Mononuclear cell (primary cell): ENCODE data around the gene ADARB2. TPM values are rescaled to one million over a fixed set of nuclear protein-coding genes. Genes with fewer than 3 reads are reported as not detected.

ENCODE experiments used
- H3K27me3 ChIP-seq: 2 replicates; pipeline ENCODE4 v1.6.0; 2011; ENCODE audit warnings: low read length, control low read depth; ENCODE audit not compliant: insufficient read depth
- H3K4me1 ChIP-seq: 2 replicates; pipeline ENCODE4 v1.5.1; 2011; ENCODE audit warnings: mild to moderate bottlenecking, low read length, control low read depth; ENCODE audit not compliant: insufficient read depth
- H3K4me3 ChIP-seq: 2 replicates; pipeline ENCODE4 v1.5.1; 2011; ENCODE audit warnings: mild to moderate bottlenecking, low read length, moderate library complexity
- H3K9me3 ChIP-seq: 2 replicates; pipeline ENCODE4 v1.5.1; 2011; ENCODE audit warnings: low read depth, mild to moderate bottlenecking, control low read depth, low read length
- total RNA-seq: library from RNA; depleted of rRNA; stranded (reverse); fragments of >200 nt; gene quantifications from one replicate; pipeline ENCODE4 v1.2.3, GENCODE V29; 2012

The ADARB2 gene
- total RNA-seq, 1 donor: under 0.01 TPM

DNA sequence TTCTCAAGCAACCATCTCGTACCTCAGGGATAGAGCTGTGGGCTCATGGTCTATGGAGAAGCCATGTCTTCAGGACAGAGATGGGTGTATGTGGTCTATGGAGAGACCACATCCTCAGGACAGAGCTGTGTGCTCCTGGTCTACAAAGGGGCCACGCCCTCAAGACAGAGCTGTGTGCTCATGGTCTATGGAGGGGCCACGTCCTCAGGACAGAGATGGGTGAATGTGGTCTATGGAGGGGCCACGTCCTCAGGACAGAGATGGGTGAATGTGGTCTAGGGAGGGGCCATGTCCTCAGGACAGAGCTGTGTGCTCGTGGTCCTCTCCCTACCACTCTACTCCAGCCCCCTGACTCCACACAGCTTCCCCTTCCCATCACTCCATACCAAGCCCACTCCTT lies 563.3 kb downstream of the ADARB2 start:
- no peaks in the 10 kb centered on the region for H3K4me1 ChIP-seq
- H3K9me3 ChIP-seq: no peaks in the 10 kb centered on the region
- H3K4me3 ChIP-seq: no peak overlapping the region
- H3K27me3 ChIP-seq: no peaks in the 10 kb centered on the region

DNA sequence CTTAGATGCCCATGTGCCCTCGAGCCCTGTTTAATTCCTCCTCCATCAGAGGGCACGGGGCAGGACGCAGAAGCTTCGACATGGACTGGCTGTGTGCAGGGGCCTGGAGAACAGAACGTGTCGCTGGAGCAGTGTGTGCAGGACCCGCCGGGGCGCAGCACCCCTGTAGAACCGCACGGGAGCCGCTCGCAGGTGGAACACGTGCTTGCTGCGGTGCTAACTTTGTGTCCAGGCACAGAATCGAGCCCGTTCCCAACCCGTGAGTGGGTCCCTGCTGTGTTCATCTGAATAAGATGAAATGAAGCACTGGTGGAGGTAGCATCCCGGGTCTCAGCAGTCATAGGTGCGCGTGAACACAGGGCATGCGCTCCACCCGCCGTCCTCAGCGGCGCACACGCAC lies 564.2 kb downstream of the ADARB2 start:
- no peaks in the 10 kb centered on the region for H3K9me3 ChIP-seq
- no peaks in the 10 kb centered on the region for H3K4me1 ChIP-seq
- no peak overlapping the region for H3K4me3 ChIP-seq
- H3K27me3 ChIP-seq: no peaks in the 10 kb centered on the region

DNA sequence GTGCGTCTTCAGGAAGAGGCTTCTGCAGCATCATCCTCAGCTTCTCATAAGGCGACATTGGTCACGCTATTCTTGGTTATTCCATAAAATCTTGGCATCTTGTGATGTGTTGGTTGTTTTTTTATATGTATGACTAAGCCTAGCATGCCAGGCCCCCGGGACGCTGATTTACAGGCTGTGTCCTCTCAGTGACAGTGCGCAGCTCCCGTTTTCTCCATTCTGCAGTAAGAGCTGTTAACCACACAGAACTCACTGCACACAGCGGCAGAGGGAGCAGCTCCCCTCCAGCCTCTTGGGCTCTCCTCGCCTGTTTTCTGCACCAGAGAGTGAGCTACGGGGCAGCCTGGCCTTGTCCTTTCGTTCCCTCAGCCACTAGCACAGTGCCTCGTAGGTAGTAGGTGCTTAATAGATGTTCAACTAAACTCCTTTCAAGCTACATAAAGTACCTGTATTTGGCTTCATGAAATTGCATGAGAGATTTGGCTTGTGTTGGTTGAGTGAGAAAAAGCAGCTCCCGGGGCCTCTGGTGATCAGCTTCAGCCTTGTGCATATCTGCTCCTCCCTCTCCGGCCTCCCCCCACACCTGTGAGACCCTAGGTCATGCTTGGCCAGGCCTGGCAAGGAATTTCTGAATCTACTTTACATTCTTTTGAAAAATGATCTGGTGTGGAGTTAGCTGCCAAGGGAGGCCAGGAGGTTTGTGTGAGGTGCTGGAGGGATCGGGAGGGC lies 564.9 kb downstream of the ADARB2 start:
- no peak overlapping the region for H3K4me3 ChIP-seq

DNA sequence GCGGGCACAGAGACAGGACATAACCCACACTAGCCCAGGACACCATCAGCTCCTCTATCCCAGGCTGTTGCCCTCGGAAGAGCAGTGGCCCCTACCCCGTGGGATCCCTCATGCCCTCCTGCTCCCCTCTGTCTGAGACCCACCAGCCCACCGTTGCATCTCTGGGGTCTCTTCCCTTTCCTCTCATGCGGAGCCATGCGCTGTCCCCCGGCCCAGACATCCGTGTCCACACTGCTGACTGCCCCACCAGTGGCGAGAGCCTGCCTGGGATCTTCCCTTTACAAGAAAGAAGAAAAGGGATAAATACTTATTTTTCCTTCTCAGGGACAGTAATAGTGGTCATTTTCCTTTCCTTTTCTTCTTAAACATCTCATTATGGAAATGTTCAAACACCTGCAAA lies 565.7 kb downstream of the ADARB2 start:
- no peaks in the 10 kb centered on the region for H3K4me1 ChIP-seq
- H3K9me3 ChIP-seq: no peaks in the 10 kb centered on the region
- H3K27me3 ChIP-seq: no peaks in the 10 kb centered on the region
- no peak overlapping the region for H3K4me3 ChIP-seq

More for the DNA sequence above, 564.9 kb downstream of the ADARB2 start:
- H3K4me1 ChIP-seq: no peaks in the 10 kb centered on the region
- no peaks in the 10 kb centered on the region for H3K9me3 ChIP-seq
- H3K27me3 ChIP-seq: no peaks in the 10 kb centered on the region

DNA sequence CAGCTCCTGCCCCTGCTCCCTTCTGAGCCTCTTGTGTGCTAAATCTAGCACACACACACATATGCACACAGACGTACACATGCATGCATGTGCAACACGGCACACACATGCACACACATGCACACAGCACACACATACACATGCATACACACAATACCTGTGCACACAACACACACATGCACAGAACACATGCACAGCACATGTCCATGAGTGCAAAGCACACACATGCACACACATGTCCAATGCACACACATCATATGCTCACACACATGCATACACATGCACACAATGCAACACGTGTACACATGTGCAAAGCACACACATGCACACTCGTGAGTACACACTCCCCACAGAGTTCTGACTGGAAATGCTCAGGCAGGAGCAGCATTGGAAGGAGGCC lies 566.1 kb downstream of the ADARB2 start:
- Histone ChIP-seq H3K27me3 (no peaks in the 10 kb centered on the region), H3K4me3 (no peak overlapping the region), H3K4me1 (no peaks in the 10 kb centered on the region), H3K9me3 (no peaks in the 10 kb centered on the region)

DNA sequence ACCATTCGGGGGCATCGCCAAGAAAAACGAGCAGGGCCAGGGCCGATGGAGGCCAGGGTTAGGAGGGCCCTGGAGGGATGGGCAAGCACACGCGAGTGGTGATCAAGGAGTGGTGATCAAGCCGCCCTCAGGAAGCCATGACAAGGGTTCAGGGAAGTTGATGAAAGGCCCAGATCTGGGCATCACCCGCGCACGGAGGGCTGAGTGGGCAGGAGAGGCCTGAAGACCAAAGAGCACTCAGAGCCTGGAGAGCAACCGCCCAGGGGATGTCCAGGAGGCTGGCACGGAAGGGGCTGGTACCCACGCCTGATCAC lies 566.5 kb downstream of the ADARB2 start:
- Histone ChIP-seq H3K4me3 (no peak overlapping the region), H3K9me3 (no peaks in the 10 kb centered on the region), H3K27me3 (no peaks in the 10 kb centered on the region), H3K4me1 (no peaks in the 10 kb centered on the region)

DNA sequence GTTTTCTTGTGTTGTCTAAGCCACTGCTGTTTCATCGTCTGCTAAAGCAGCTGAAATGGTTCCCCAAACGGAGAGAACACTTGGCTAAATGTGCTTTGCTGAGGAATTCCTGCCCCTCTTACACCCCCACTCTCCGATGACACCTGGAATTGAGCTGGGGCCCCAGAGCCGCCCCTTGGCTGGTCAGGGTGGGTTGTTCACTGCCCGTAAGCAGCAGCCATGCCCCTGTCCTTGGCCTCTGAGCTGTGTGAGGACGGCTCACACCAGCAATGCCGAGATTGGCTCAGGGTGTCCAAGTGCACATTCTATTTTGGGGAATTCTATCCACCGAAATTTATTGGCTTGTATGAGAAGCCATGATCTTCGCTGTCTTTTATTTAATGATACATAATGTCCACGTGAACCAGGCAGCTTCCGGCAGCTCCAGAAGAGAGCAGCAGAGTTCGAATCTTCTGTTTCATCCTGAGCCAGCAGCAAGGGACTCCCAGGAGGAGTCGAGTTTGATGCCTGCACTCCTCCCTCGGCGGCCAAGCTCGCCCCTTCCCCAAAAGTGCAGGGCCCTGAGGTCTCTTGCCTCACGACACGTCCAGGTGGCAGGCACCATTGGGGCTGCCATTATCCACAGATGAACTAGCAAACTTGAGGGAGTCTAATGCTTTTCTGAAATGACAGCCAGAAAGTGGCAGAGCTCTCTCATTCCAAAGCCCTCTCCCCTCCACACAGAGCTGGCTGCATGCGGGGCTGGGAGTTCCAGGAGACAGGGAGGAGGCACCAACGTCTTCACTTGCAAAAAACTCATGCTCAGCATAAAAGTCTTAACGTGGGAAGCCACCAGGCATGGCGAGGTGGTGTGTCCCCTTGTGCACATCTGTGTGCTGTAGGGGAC lies 567.1 kb downstream of the ADARB2 start:
- Histone ChIP-seq H3K4me3 (no peak overlapping the region), H3K9me3 (no peaks in the 10 kb centered on the region), H3K27me3 (no peaks in the 10 kb centered on the region), H3K4me1 (no peaks in the 10 kb centered on the region)

DNA sequence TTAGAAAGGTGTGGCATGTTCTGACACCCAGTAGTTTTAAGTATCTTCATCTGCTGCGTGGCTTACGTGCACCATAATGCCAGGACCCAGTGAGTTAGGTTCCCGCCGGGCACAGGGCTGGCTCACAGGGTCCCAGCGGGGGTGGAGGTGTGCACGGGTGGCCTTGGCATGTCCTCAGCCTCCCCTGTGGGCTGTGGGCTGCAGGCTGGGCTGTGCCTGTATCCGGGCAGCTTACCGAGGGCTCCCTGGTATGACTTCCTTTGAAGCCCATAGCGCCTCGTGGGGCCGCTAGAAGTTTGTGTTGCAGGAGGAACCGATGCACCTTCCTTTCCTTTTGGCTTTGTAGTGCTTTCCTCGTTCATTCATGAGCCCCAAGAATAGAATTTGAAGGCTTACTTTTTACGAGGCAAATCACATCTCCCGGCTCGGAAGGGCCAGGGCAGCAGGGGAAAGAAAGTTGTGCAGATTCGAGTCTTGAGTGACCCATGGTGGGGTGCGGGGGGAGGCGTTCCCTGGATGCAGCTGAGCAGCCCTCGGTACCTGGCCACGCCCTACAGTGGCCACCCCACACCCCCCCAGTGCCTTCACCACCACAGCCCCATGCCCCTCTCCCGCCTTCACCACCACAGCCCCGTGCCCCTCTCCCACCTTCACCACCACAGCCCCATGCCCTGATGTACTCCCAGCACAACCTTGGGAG lies 568.0 kb downstream of the ADARB2 start:
- no peaks in the 10 kb centered on the region for H3K4me1 ChIP-seq
- no peaks in the 10 kb centered on the region for H3K27me3 ChIP-seq
- no peaks in the 10 kb centered on the region for H3K9me3 ChIP-seq
- H3K4me3 ChIP-seq: no peak overlapping the region

DNA sequence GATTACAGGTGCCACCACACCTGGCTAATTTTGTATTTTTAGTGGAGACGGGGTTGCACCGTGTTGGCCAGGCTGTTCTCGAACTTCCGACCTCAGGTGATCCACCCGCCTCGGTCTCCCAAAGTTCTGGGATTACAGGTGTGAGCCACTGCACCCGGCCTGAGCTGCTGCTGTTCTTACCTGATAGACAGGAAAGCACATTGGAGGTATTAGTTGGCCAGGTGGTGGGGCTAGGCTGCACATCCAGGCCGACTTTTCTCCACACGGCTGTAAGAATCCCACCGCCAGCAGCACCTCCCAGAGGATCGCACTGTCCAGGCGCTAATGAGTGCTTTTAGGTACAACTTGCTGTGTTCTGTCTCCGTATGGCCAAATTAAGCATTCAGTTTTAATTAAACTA lies 568.6 kb downstream of the ADARB2 start:
- H3K4me3 ChIP-seq: no peak overlapping the region
- no peaks in the 10 kb centered on the region for H3K4me1 ChIP-seq
- H3K27me3 ChIP-seq: no peaks in the 10 kb centered on the region
- no peaks in the 10 kb centered on the region for H3K9me3 ChIP-seq

DNA sequence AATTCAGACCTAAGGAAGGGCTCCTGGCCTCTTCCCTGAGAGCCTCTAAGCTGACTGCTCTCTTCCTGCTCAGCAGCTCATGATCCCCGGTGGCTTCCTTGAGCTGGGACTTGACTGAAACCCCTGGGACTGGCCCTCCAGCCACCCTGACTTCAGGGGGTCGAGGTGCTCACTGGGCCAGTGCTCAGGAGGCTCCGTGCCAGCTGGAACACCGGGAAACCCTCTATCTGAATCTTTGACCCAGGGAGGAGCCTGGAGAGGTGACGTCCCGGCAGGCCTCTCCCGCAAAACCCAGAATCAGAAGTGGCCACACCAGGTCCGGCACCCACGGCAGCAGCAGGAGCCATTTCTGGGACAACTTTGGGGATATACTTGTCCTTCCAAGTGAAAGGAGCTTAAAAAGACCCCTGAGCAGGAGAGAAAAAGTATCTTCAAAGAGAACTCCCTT lies 570.5 kb downstream of the ADARB2 start:
- Histone ChIP-seq H3K9me3 (no peaks in the 10 kb centered on the region), H3K27me3 (no peaks in the 10 kb centered on the region), H3K4me1 (no peaks in the 10 kb centered on the region), H3K4me3 (no peak overlapping the region)

DNA sequence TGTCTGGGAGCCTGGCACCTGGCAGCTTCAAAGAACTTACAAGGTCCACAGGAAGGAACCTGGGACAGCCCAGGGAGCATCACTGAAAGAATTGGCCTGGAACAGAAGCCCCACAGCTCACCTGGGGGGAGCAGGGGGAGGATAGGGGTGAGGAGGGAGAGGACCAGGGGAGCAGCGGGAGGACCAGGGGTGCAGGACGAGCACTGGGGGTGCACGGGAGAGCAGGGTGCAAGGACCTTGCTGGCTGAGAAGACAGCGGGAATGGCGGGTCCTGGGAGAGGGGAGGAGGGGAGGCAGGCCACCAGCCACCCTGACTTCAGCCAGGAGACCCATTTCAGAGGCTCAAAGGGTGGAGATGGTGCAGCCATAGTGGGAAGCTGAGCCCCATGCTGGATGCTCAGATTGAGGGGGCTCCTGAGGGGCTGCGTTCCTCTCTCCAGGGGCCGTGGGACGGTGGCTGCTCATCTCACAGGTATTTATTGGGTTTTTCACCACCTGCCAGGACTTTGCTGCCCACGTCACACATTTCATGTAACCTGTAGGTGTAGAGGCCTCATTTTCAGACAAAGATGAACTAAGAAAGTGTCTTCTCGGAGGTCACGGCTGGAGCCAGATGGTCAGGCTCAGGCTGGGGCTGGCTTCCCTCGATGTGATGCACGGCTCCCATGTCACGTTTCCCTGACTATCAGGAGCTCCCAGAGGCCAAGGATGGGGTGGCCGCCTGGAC lies 571.1 kb downstream of the ADARB2 start:
- H3K9me3 ChIP-seq: no peaks in the 10 kb centered on the region
- no peaks in the 10 kb centered on the region for H3K4me1 ChIP-seq
- no peak overlapping the region for H3K4me3 ChIP-seq
- H3K27me3 ChIP-seq: no peaks in the 10 kb centered on the region

DNA sequence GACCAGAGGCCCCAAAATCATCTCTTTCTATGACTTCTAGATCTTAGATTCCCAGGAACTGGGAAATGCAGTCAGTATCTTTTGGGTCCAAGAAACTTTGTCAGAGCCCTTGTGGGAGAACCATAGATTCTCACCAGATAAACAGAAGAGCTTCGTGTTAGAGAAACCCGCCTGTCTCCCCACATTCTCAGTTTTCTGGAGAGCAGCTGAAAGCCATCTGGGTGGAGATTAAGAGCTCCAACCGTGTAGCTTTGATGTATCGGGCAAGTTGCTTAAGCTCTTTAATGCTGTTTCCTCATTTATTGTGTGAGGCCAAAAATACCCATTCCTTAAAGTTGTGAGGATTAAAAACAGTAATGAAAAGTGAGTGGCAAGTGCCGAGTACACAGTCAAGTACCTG lies 573.5 kb downstream of the ADARB2 start:
- Histone ChIP-seq H3K4me3 (no peak overlapping the region), H3K27me3 (no peaks in the 10 kb centered on the region), H3K4me1 (no peaks in the 10 kb centered on the region), H3K9me3 (no peaks in the 10 kb centered on the region)

DNA sequence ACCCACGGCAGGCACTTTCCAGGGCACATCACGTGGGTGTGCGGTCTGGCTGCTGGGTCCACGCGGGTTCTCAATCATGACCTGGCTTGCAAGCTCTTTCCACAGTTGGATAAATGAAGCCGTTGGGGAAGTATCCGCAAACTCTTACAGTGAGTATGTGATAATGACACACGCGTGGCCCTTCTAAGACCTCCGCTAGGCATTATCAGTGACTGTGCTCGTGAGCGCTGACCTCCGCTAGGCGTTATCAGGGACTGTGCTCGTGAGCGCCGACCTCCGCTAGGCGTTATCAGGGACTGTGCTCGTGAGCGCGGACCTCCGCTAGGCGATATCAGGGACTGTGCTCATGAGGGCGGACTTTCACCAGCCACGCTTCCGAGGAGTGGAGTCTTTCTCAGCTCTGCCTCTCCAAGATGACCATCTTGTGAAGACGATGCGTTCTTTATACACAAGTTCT lies 574.1 kb downstream of the ADARB2 start:
- Histone ChIP-seq H3K4me3 (no peak overlapping the region), H3K4me1 (no peaks in the 10 kb centered on the region), H3K27me3 (no peaks in the 10 kb centered on the region), H3K9me3 (no peaks in the 10 kb centered on the region)

DNA sequence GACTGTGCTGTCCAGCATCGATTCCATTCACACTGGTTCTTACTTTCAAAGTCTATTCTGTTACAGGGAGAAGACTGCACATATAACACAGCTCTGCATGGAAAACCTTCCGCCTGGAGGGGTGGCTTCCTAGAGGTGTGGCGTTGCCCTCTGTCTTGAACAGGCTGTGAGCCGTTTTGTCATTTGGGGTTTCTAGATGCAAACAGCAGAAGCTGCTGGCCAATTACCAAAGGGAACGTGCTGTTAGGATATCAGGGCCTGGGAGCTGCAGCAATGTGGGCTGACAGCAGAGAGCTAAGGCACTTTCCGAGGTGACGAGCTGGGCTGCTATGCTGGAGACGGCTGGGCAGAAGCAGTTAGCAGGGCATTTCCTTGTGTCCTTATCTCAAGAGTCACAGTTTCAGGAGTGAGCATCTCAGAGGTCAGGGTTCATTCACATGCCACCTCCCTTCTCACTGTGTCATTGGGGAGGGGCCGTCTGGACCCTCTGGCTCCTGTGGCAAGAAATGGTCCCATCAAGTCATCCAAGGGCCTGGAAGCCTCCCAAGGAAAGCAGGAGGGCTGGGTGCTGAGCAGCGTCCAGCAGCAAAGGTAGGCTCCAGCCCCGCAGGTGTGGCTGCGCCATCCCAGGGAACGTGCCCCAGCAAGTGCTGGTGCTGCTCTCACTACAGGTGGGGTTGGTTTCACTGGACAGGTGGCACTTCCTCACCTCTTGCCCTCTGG lies 574.7 kb downstream of the ADARB2 start:
- H3K27me3 ChIP-seq: no peaks in the 10 kb centered on the region
- H3K9me3 ChIP-seq: no peaks in the 10 kb centered on the region
- no peaks in the 10 kb centered on the region for H3K4me1 ChIP-seq
- no peak overlapping the region for H3K4me3 ChIP-seq
